GM23338 (cell line): Measurements from ENCODE around the gene GMPPB.

Experiments
- CREB1 ChIP-seq: fragments of 250-450 bp; sonication (Bioruptor Pico); IDR thresholded peaks from 2 replicates; pipeline ENCODE4 v1.5.0; 2020; ENCODE audit warnings: low read depth, mild to moderate bottlenecking, moderate library complexity
- EZH2 ChIP-seq: fragments of 200-600 bp; sonication (generic); IDR thresholded peaks from one replicate; pipeline ENCODE4 v1.8.0; 2017; ENCODE audit warnings: antibody characterized with exemption, mild to moderate bottlenecking, low read depth; ENCODE audit not compliant: unreplicated experiment
- EZH2phosphoT487 ChIP-seq: fragments of 200-600 bp; sonication (generic); IDR thresholded peaks from one replicate; pipeline ENCODE4 v1.8.1; 2018; ENCODE audit warnings: antibody characterized with exemption; ENCODE audit not compliant: unreplicated experiment
- JUNB ChIP-seq: IDR thresholded peaks from one replicate; pipeline ENCODE4 v1.6.1; 2016; ENCODE audit warnings: antibody characterized with exemption; ENCODE audit not compliant: unreplicated experiment
- NANOG ChIP-seq: IDR thresholded peaks from 2 replicates; pipeline ENCODE4 v1.6.1; 2016; ENCODE audit warnings: antibody characterized with exemption, borderline replicate concordance
- POLR2AphosphoS5 ChIP-seq: IDR thresholded peaks from 2 replicates; pipeline ENCODE4 v1.6.1; 2016; ENCODE audit warnings: antibody characterized with exemption, low read depth
- STAT1 ChIP-seq: IDR thresholded peaks from one replicate; pipeline ENCODE4 v1.6.1; 2016; ENCODE audit warnings: antibody characterized with exemption; ENCODE audit not compliant: unreplicated experiment
- ZNF114 ChIP-seq: fragments of 250-450 bp; sonication (Bioruptor Pico); IDR thresholded peaks from 2 replicates; pipeline ENCODE4 v1.5.0; 2020; ENCODE audit warnings: mild to moderate bottlenecking, moderate library complexity
- ZNF331 ChIP-seq: fragments of 250-450 bp; sonication (Bioruptor Pico); IDR thresholded peaks from 2 replicates; pipeline ENCODE4 v1.5.0; 2020; ENCODE audit warnings: low read depth, mild to moderate bottlenecking, moderate library complexity
- TF ChIP-seq, protein P1 (sequence below), 2 experiments: fragments of 200-600 bp in 1 of 2; sonication (generic) in 1 of 2; conservative IDR thresholded peaks; 2 replicates each; pipeline versions ENCODE4 v1.5.1 to v1.6.1; 2016 to 2017; ENCODE audit warnings: antibody characterized with exemption in 2 of 2, low read depth in 2 of 2, mild to moderate bottlenecking in 2 of 2, moderate library complexity in 1 of 2
- TF ChIP-seq, protein P2 (sequence below): IDR thresholded peaks from one replicate; pipeline ENCODE4 v1.6.1; 2018; ENCODE audit warnings: antibody characterized with exemption; ENCODE audit not compliant: unreplicated experiment
- TF ChIP-seq, protein P3 (sequence below): IDR thresholded peaks from 2 replicates; pipeline ENCODE4 v1.6.1; 2016; ENCODE audit warnings: antibody characterized with exemption

DNA sequence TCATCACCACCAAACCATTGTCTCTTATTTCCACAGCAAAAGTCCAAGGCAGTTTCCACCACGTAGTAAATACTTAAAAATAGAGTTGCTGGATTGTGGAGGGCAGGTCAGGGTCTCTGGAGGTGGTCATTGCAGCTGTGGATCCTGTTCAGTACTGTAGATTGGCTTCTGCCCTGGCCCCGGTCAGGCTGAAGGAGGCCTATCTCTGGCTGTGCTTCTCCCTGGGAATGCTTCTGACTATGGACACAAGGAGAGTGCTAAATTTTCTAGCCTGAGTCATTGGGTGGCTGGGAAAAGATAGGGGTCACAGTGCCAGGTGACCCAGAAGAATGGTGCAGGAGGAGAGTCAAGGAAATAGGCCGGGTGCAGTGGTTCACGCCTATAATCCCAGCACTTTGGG lies 26.3 kb upstream of the GMPPB start:
- TF ChIP-seq, protein P1, sequence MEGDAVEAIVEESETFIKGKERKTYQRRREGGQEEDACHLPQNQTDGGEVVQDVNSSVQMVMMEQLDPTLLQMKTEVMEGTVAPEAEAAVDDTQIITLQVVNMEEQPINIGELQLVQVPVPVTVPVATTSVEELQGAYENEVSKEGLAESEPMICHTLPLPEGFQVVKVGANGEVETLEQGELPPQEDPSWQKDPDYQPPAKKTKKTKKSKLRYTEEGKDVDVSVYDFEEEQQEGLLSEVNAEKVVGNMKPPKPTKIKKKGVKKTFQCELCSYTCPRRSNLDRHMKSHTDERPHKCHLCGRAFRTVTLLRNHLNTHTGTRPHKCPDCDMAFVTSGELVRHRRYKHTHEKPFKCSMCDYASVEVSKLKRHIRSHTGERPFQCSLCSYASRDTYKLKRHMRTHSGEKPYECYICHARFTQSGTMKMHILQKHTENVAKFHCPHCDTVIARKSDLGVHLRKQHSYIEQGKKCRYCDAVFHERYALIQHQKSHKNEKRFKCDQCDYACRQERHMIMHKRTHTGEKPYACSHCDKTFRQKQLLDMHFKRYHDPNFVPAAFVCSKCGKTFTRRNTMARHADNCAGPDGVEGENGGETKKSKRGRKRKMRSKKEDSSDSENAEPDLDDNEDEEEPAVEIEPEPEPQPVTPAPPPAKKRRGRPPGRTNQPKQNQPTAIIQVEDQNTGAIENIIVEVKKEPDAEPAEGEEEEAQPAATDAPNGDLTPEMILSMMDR (conservative IDR thresholded peaks at IDR 0.05; ENCODE audit: low read depth in 2 of 2): no peak
- TF ChIP-seq ZNF114 (CRISPR knock-in tag) (no peak), EZH2phosphoT487 (no peak), EZH2 (no peak), POLR2AphosphoS5 (no peak), ZNF331 (no peak), NANOG (no peak), STAT1 (no peak), CREB1 (CRISPR knock-in tag) (no peak), JUNB (no peak)
- TF ChIP-seq, protein P2, sequence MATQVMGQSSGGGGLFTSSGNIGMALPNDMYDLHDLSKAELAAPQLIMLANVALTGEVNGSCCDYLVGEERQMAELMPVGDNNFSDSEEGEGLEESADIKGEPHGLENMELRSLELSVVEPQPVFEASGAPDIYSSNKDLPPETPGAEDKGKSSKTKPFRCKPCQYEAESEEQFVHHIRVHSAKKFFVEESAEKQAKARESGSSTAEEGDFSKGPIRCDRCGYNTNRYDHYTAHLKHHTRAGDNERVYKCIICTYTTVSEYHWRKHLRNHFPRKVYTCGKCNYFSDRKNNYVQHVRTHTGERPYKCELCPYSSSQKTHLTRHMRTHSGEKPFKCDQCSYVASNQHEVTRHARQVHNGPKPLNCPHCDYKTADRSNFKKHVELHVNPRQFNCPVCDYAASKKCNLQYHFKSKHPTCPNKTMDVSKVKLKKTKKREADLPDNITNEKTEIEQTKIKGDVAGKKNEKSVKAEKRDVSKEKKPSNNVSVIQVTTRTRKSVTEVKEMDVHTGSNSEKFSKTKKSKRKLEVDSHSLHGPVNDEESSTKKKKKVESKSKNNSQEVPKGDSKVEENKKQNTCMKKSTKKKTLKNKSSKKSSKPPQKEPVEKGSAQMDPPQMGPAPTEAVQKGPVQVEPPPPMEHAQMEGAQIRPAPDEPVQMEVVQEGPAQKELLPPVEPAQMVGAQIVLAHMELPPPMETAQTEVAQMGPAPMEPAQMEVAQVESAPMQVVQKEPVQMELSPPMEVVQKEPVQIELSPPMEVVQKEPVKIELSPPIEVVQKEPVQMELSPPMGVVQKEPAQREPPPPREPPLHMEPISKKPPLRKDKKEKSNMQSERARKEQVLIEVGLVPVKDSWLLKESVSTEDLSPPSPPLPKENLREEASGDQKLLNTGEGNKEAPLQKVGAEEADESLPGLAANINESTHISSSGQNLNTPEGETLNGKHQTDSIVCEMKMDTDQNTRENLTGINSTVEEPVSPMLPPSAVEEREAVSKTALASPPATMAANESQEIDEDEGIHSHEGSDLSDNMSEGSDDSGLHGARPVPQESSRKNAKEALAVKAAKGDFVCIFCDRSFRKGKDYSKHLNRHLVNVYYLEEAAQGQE: no peak
- TF ChIP-seq, protein P3, sequence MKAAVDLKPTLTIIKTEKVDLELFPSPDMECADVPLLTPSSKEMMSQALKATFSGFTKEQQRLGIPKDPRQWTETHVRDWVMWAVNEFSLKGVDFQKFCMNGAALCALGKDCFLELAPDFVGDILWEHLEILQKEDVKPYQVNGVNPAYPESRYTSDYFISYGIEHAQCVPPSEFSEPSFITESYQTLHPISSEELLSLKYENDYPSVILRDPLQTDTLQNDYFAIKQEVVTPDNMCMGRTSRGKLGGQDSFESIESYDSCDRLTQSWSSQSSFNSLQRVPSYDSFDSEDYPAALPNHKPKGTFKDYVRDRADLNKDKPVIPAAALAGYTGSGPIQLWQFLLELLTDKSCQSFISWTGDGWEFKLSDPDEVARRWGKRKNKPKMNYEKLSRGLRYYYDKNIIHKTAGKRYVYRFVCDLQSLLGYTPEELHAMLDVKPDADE: no peak
